ENCODE results near the gene DNAJC3.

GRCh38 chr13:95707442-95708390, 30.8 kb downstream of the DNAJC3 start:
- TF ChIP-seq EZH2 (IDR thresholded peaks at IDR 0.05), result no peak
- TF ChIP-seq POLR2AphosphoS5 (IDR thresholded peaks at IDR 0.05; ENCODE audit: borderline replicate concordance, low read depth, low read length), result no peak
- no peak for TF ChIP-seq FOXP2 (optimal IDR thresholded peaks at IDR 0.05; ENCODE audit: control extremely low read depth, extremely low read length, insufficient read depth)

All from SK-N-MC (cell line).